Testis (tissue), 2 donors: ENCODE measurements around the gene EMP1.

Experiments used
- POLR2A ChIP-seq: fragments of 450-650 bp; IDR thresholded peaks from one replicate; pipeline ENCODE4 v1.6.1; 2017; ENCODE audit warnings: antibody characterized with exemption, mild to moderate bottlenecking, moderate library complexity
- TF ChIP-seq, protein P1 (sequence below), 3 experiments: fragments of 450-650 bp in 2 of 3; fragments of 200-600 bp in 1 of 3; sonication (generic) in 1 of 3; IDR thresholded peaks; one replicate each; pipeline ENCODE4 v1.5.1; 2016 to 2019; ENCODE audit warnings: antibody characterized with exemption in 3 of 3, mild to moderate bottlenecking in 2 of 3, moderate library complexity in 1 of 3

DNA sequence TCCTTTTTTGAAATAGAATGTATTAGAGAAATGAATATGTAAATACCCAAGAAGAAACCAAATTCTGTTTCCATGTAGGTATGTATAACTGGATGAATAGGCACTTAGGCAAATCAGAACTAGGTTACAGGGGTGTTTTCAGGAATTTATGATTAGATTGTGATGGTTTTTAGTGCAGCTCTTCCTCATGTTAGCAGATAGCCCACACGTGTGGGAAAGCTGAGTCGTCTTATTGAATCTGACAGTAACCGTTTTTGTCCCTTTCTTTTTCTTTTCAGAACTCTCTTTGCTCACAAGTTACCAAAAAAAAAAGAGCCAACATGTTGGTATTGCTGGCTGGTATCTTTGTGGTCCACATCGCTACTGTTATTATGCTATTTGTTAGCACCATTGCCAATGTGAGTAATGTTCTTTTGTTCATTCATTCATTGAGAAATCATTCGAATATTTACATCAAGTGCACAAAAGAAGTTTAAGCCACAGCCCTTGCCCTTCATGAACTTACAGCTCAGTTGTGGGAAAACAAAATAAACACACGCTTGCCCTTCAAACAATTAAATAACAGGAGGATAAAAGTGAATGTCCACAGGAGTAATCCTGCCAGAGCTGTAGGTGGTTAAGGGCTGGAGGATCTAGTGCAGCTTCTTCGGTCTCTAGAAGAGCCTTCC, 14.8 kb downstream of the EMP1 start:
- TF ChIP-seq, protein P1, sequence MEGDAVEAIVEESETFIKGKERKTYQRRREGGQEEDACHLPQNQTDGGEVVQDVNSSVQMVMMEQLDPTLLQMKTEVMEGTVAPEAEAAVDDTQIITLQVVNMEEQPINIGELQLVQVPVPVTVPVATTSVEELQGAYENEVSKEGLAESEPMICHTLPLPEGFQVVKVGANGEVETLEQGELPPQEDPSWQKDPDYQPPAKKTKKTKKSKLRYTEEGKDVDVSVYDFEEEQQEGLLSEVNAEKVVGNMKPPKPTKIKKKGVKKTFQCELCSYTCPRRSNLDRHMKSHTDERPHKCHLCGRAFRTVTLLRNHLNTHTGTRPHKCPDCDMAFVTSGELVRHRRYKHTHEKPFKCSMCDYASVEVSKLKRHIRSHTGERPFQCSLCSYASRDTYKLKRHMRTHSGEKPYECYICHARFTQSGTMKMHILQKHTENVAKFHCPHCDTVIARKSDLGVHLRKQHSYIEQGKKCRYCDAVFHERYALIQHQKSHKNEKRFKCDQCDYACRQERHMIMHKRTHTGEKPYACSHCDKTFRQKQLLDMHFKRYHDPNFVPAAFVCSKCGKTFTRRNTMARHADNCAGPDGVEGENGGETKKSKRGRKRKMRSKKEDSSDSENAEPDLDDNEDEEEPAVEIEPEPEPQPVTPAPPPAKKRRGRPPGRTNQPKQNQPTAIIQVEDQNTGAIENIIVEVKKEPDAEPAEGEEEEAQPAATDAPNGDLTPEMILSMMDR (IDR thresholded peaks at IDR 0.05) = no peak
- no peak for TF ChIP-seq POLR2A
